GM18508 (cell line): ENCODE measurements around the gene GSTM5.
"Not testable (repeated sequence)": the region's sequence is repeated elsewhere in the genome, so short reads cannot be mapped to it uniquely, and the experiment has no call there.

Experiments used
- ATAC-seq: cut with Tn5 transposase; IDR thresholded peaks from one replicate; pipeline ENCODE4 v1.9.1; 2021; ENCODE audit warnings: moderate number of reproducible peaks; ENCODE audit not compliant: insufficient read depth, unreplicated experiment

GSTM5 gene

DNA sequence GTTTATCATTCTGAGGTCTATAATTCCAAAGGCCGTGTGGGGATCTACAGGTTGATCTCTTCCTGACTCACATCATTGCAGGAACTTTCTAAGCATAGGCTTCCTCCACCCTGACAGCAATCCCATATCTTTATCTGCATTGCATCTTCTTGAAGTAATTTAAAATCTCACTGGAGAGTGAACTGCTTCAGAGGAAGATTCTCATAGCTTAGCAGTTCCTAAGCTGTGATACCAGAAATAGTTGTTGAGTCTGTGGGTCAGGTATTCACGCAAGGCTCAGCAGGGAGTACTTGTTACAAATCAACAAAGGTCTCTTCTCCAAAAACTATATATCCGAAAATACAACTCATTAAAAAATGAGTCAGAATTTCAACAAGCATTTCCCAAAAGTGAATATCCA, 16.9 kb upstream of the GSTM5 start:
- ATAC-seq = not testable (repeated sequence)

DNA sequence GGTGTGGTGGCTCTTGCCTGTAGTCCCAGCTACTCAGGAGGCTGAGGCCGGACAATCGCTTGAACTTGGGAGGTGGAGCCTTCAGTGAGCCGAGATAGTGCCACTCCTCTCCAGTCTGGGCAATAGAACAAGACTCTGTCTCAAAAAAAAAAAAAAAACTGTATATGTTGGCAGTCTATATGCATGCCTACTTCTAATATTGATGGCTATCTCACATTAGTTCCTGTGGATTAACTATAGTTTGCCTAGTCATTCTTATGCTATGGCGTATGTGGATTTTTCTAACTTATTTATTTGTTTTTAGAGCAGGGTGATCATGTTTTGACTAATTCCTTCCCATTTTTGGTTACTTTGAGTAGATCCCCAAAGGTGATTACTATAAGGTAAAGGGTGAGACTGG, 15.0 kb upstream of the GSTM5 start:
- ATAC-seq = no peak

DNA sequence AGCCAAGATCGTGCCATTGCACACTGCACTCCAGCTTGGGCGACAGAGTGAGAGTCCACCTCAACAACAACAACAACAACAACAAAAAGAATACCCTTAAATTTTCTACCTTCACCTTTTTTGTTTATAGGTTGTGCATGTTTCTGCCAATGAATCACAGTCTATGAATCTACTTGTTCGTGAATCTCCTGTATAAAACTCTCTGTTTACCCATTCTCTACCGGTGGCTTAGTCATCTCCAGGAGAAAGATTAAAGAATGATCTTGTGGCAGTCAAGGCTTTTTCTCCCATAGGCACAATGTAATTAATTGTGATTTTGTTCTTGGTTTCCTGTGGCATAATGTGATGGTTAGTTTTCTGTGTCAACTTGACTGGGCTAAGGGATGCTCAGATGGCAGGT, 14.2 kb upstream of the GSTM5 start:
- ATAC-seq = not testable (repeated sequence)

- ATAC-seq = not testable (repeated sequence)
Measured at GRCh38 chr1:109702940-109703339, 9.1 kb upstream of the GSTM5 start.

DNA sequence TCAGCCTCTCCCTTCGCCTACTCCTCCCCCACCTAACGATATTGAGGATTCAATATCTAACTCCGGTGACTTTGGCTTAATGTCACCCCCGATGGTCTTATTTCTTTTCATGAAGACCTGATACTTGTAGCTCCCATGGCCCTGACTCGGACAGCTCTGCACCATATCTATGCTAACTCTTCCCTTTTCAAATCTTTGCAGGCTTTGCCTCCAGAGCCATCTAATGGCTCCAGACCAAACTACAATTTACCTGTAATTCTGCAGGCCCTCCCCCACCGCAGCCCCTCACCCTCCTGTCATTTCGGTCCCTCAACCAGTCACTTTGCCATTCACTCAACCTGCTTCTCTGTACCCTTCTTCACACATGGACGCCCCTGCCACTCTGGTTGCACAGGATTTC, 7.9 kb upstream of the GSTM5 start:
- no peak for ATAC-seq

GRCh38 chr1:109705411-109705810, 6.6 kb upstream of the GSTM5 start:
- ATAC-seq = no peak

- ATAC-seq = not testable (repeated sequence)
Measured at GRCh38 chr1:109708949-109709348, 3.1 kb upstream of the GSTM5 start.

DNA sequence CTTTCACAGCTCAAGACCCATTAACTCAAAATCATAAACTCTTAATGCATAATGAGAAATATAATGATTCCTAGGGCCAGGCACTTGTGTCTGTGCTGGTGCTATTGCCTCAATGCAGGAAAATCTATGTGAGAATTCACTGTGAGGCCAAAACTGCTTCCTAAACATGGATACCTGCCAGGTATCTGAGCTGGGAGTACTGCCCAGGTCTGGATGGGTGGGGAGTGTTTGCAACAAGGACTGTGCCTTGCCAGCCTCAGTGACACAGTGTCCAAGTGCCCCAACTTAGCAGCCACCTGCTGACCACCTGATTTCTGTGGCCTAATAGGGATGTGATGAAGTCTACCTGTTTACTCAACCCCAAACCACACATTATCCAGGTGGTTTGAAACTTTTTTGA, 2.2 kb upstream of the GSTM5 start:
- ATAC-seq = not testable (repeated sequence)

DNA sequence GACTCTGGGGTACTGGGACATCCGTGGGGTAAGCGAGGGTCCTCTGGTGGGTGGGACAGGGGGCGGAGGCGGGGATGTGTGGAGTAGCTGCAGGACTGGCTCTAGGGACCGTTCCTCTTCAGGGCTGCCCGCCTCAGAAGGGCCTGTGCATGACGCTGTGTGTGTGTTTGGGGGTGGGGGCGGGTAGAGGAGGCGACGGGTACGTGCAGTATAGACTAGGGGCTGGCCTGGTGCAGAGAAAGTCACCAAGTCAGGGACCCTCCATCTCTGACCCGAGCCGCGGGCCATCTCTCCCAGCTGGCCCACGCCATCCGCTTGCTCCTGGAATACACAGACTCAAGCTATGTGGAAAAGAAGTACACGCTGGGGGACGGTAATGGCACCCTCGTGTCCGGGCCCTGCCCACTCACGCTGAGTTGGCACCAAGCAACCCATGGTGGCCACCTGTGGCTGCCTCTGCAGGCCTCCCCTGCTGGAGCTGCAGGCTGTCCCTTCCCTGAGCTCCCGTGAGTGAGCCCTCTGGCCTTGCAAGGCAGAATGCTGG, 342 bp downstream of the GSTM5 start:
- no peak for ATAC-seq

DNA sequence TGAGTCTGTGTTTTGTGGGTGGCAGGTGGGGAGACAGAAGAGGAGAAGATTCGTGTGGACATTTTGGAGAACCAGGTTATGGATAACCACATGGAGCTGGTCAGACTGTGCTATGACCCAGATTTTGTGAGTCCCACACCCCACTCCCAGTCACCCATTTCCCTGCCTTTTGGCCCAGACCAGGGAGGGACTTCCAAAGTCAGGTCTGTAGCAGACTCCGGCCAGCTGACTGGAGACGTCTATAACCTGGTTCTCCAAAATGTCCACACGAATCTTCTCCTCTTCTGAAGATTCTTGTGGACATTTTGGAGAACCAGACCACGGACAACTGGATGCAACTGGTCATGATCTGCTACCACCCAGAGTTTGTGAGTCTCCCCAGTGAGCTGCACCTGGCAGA, 1.6 kb downstream of the GSTM5 start:
- no peak for ATAC-seq

- no peak for ATAC-seq
Measured at GRCh38 chr1:109714661-109715372, 2.8 kb downstream of the GSTM5 start.

DNA sequence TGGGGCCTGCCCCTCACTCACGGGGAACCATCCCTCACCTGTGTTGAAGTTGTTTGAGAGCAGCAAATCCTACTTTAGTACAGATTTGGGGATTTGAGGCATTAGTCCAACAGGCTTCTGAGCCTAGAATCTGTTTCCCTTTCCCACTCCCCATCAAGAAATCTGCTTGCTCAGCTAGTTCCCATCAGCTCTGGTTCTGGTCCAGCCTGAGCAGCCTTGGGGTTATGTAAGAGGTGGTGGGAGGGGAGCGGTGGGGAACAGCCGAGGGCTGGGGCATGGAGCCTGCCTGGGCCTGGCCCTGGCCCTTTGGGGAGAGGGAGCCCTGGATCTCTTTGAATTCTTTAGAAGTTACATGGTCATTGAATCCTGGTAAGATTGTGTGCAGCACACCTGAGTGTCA, 4.1 kb downstream of the GSTM5 start:
- ATAC-seq = no peak

GRCh38 chr1:109716570-109717090, 4.6 kb downstream of the GSTM5 start:
- ATAC-seq = no peak

DNA sequence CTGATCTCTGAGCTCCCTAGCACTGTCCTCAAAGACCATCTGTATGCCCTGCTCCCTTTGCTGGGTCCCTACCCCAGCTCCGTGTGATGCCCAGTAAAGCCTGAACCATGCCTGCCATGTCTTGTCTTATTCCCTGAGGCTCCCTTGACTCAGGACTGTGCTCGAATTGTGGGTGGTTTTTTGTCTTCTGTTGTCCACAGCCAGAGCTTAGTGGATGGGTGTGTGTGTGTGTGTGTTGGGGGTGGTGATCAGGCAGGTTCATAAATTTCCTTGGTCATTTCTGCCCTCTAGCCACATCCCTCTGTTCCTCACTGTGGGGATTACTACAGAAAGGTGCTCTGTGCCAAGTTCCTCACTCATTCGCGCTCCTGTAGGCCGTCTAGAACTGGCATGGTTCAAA, 5.7 kb downstream of the GSTM5 start:
- ATAC-seq = no peak

- ATAC-seq = no peak
Measured at GRCh38 chr1:109718495-109718894, 6.4 kb downstream of the GSTM5 start.

DNA sequence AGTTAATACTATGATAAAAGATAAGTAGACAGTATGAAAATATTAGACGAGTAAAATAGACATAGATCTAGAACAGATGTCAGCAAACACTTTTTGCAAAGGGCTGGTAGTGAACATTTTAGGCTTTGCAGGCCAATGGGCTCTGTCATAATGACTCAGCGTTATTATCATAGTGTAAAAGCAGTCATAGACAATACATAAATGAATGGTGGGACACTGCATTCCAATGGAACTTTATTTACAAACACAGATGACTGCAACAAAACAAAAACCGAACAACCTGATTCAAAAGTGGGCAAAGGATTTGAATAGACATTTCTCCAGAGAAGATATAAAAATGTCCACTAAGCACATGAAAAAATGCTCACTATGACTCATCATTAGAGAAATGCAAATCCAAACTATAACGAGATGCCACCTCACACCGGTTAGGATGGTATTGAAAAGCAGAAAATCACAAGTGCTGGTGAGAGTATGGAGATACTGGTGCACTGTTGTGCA, 7.3 kb downstream of the GSTM5 start:
- no peak for ATAC-seq

DNA sequence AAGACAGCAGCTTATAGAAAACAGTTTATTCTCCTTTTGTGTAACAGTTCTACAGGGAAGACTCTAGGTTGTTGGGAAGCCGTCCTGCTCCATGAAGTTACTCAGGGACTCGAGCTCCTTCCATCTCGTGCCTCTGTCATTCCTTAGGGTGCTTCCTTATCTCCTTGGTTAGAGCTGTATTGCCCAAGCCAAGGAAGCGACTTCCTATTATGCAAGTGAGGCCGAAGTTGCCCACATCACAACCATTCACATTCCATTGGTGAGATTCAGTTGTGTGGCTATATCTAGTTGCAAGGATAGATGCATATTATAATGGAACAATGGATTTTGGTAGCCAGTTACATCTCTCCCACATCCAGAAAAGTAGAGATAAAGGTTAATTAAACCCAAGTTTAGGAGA, 9.0 kb downstream of the GSTM5 start:
- ATAC-seq = no peak

DNA sequence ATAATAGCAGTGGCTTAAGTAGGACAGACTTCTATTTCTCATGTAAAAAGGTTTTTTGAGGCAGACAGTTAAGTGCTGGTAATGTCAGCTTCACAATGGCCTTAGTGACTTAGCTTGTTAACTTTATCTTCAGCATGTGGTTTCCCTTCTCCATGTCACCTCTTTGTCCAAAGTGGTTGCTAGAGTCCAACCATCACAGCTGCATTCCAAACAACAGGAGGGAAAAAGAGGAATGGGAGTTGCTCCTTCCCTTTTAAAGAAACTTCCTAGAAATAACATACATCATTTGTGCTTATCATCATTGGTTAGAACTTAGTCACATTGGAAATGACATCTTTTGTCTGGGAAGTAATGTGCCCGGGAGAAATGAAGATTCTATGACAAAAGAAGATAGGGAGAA, 9.9 kb downstream of the GSTM5 start:
- no peak for ATAC-seq

- ATAC-seq = no peak
Measured at GRCh38 chr1:109722908-109723691, 11.0 kb downstream of the GSTM5 start.

DNA sequence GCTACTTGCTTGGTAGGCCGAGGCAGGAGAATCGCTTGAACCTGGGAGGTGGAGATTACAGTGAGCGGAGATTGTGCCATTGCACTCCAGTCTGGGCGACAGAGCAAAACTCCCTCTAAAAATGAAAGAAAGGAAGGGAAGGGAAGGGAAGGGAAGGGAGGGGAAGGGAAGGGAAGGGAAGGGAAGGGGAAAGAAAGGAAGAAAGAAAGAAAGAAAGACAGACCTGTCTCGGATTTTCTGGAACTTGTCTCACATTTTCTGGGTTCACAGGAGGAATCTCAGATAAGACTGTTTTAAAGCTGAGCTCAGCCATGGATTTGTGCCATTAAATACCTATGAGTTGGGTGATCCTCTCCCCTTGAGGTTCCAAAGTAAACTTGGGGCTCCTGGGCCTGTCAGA, 12.9 kb downstream of the GSTM5 start:
- ATAC-seq = no peak

DNA sequence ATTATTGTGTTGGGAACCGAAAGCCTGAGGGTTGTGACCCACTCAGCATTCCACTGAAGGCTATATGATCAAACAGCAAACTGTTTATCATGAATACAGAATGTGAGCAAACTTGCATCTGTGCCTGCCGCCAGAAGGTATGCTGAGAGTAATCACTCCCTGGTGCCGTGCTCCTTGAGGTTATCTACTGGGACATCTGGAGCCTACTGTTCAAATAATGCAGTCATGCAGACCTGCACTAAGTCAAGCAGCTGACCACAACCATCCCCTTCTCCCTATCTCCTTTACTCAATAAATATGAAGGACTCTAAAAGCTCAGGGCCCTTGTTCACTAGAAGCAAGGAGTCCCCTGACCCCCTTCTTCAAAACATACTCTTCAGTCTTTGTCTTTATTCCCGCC, 13.5 kb downstream of the GSTM5 start:
- ATAC-seq = no peak
